MCF 10A (cell line): Measurements from ENCODE around the gene PLEKHS1. TPM values are rescaled to one million over a fixed set of nuclear protein-coding genes. Genes with fewer than 3 reads are reported as not detected.
"Not testable (repeated sequence)": the region's sequence is repeated elsewhere in the genome, so short reads cannot be mapped to it uniquely, and the experiment has no call there.

Source experiments
- BruUV-seq: library from RNA; stranded (reverse); fragments of 400-500 nt; replicated peaks from 2 replicates; lab custom pipeline; 2021; lab: Mats Ljungman, UMichigan
- CTCF ChIA-PET: fragments of 300-600 bp; sonication (Branson Sonifier 250); formaldehyde crosslinking; extraction: SDS; loops from one replicate; lab custom pipeline; 2021; ENCODE audit warnings: antibody characterized with exemption, inconsistent platforms; lab: Yijun Ruan, JAX
- POLR2A ChIA-PET: fragments of 300-600, 350-650 bp; sonication (Branson Sonifier 250); formaldehyde crosslinking; extraction: SDS; loops from one replicate; lab custom pipeline; 2020; ENCODE audit warnings: antibody characterized with exemption, inconsistent platforms; lab: Yijun Ruan, JAX
- DNase-seq: peaks from one replicate; pipeline ENCODE4 v3.0.0-alpha.2; 2018; ENCODE audit not compliant: unreplicated experiment
- H3K27ac Mint-ChIP-seq: one replicate; pipeline ENCODE4 v1.8.0; 2022; ENCODE audit warnings: mild to moderate bottlenecking, low read depth, mixed read lengths; ENCODE audit not compliant: unreplicated experiment
- H3K27me3 Mint-ChIP-seq: one replicate; pipeline ENCODE4 v1.8.0; 2022; ENCODE audit warnings: mixed read lengths; ENCODE audit not compliant: insufficient read depth, unreplicated experiment
- H3K36me3 Mint-ChIP-seq: one replicate; pipeline ENCODE4 v1.8.0; 2022; ENCODE audit warnings: mild to moderate bottlenecking, moderate library complexity, mixed read lengths; ENCODE audit not compliant: insufficient read depth, unreplicated experiment
- H3K4me1 Mint-ChIP-seq: one replicate; pipeline ENCODE4 v1.8.0; 2022; ENCODE audit warnings: mixed read lengths; ENCODE audit not compliant: insufficient read depth, unreplicated experiment
- H3K4me3 Mint-ChIP-seq: one replicate; pipeline ENCODE4 v1.8.0; 2022; ENCODE audit warnings: mild to moderate bottlenecking, moderate library complexity, mixed read lengths; ENCODE audit not compliant: unreplicated experiment
- H3K9me3 Mint-ChIP-seq: one replicate; pipeline ENCODE4 v1.8.0; 2022; ENCODE audit warnings: mixed read lengths; ENCODE audit not compliant: unreplicated experiment
- CTCF ChIP-seq: fragments of 200-600 bp; IDR thresholded peaks from one replicate; pipeline ENCODE4 v1.8.0; 2022; ENCODE audit warnings: antibody characterized with exemption, mild to moderate bottlenecking; ENCODE audit not compliant: unreplicated experiment
- intact Hi-C: fragments of 100-400 bp; cut with micrococcal nuclease; formaldehyde crosslinking; loops from 2 replicates; pipeline ENCODE4 v1.14.1; 2022
- total RNA-seq: library from RNA; stranded (reverse); gene quantifications from 2 replicates; pipeline ENCODE4 v1.2.3, GENCODE V29; 2022

Gene PLEKHS1
- total RNA-seq, 1 experiment from 2014 or later, result not detected

GRCh38 chr10:113764582-113764981 is 13.1 kb downstream of the PLEKHS1 start:
- Mint-ChIP-seq H3K4me3 (no peak overlapping the region), H3K27ac (no peak overlapping the region), H3K36me3 (no peaks in the 10 kb centered on the region), H3K27me3 (peaks cover 36% of the 10 kb centered on the region), H3K4me1 (no peaks in the 10 kb centered on the region), H3K9me3 (peaks cover 10% of the 10 kb centered on the region)
- ChIA-PET POLR2A (interaction anchor here (0.7 kb wide), 1 partner anchor 414 kb away, joined by 3 read pairs; no protein-coding TSS in a partner anchor), CTCF (no interaction called here)
- BruUV-seq, result no TSS peak
- DNase-seq, result no peak
- TF ChIP-seq CTCF, result no peak
- intact Hi-C loops, result no loop called here

GRCh38 chr10:113765910-113766309 is 14.4 kb downstream of the PLEKHS1 start:
- no peaks in the 10 kb centered on the region for H3K36me3 Mint-ChIP-seq
- H3K9me3 Mint-ChIP-seq, result peaks cover 10% of the 10 kb centered on the region
- H3K4me1 Mint-ChIP-seq, result no peaks in the 10 kb centered on the region
- H3K4me3 Mint-ChIP-seq, result no peak overlapping the region
- H3K27me3 Mint-ChIP-seq, result peaks cover 50% of the 10 kb centered on the region
- no peak for DNase-seq
- no peak overlapping the region for H3K27ac Mint-ChIP-seq
- ChIA-PET CTCF (interaction anchor here (0.7 kb wide), 1 partner anchor 196 kb away, joined by 3 read pairs; no protein-coding TSS in a partner anchor), POLR2A (no interaction called here)
- BruUV-seq, result no TSS peak
- TF ChIP-seq CTCF, result no peak
- intact Hi-C loops, result no loop called here

GRCh38 chr10:113767222-113767621 is 15.7 kb downstream of the PLEKHS1 start:
- POLR2A ChIA-PET, result interaction anchor here (1.0 to 1.1 kb wide), 2 partner anchors 21 to 88 kb away, joined by 3 to 4 read pairs; no protein-coding TSS in a partner anchor
- no peak overlapping the region for H3K4me3 Mint-ChIP-seq
- DNase-seq, result no peak
- intact Hi-C loops, result no loop called here
- CTCF ChIA-PET, result interaction anchor here (0.6 kb wide), 1 partner anchor 184 kb away, joined by 4 read pairs; no protein-coding TSS in a partner anchor
- H3K27ac Mint-ChIP-seq, result no peak overlapping the region
- H3K4me1 Mint-ChIP-seq, result no peaks in the 10 kb centered on the region
- H3K9me3 Mint-ChIP-seq, result peaks cover 10% of the 10 kb centered on the region
- peaks cover 53% of the 10 kb centered on the region for H3K27me3 Mint-ChIP-seq
- no TSS peak for BruUV-seq
- TF ChIP-seq CTCF, result no peak
- H3K36me3 Mint-ChIP-seq, result no peaks in the 10 kb centered on the region

- Mint-ChIP-seq H3K27ac (no peak overlapping the region), H3K9me3 (no peaks in the 10 kb centered on the region), H3K4me1 (no peaks in the 10 kb centered on the region), H3K4me3 (no peak overlapping the region), H3K36me3 (no peaks in the 10 kb centered on the region), H3K27me3 (peaks cover 49% of the 10 kb centered on the region)
- ChIA-PET POLR2A (no interaction called here), CTCF (interaction anchor here (1.2 kb wide), 1 partner anchor 29 kb away, joined by 4 read pairs; no protein-coding TSS in a partner anchor)
- BruUV-seq, result no TSS peak
- no peak for TF ChIP-seq CTCF
- DNase-seq, result no peak
- intact Hi-C loops, result no loop called here
Measured at GRCh38 chr10:113770346-113770745, 18.9 kb downstream of the PLEKHS1 start.

GRCh38 chr10:113771131-113771530 is 19.6 kb downstream of the PLEKHS1 start:
- H3K4me3 Mint-ChIP-seq, POLR2A ChIA-PET, H3K9me3 Mint-ChIP-seq, H3K4me1 Mint-ChIP-seq, CTCF ChIA-PET, intact Hi-C loops, DNase-seq, H3K36me3 Mint-ChIP-seq, H3K27ac Mint-ChIP-seq, BruUV-seq: not testable (repeated sequence)
- peaks cover 41% of the 10 kb centered on the region for H3K27me3 Mint-ChIP-seq
